HepG2 (cell line): ENCODE measurements around the gene TNFAIP8L3. TPM values are rescaled to one million over a fixed set of nuclear protein-coding genes. Genes with fewer than 3 reads are reported as not detected.

Experiments
- ARID5B ChIP-seq: IDR thresholded peaks from 2 replicates; pipeline ENCODE4 v1.4.0; 2020; ENCODE audit warnings: mild to moderate bottlenecking, missing genetic modification reagents
- ATF4 ChIP-seq, 2 experiments: fragments of 450-650 bp in 1 of 2; sonication (generic) in 1 of 2; formaldehyde crosslinking; IDR thresholded peaks; 2 replicates each; pipeline versions ENCODE4 v1.5.0 to v1.8.0; 2020 to 2022; ENCODE audit warnings: mild to moderate bottlenecking in 1 of 2, missing genetic modification reagents in 1 of 2
- HMG20B ChIP-seq: conservative IDR thresholded peaks from 2 replicates; pipeline ENCODE4 v1.6.1; 2016; ENCODE audit warnings: missing genetic modification reagents, missing compliant biosample characterization
- HNF4G ChIP-seq, 2 experiments: sonication (generic) in 1 of 2; formaldehyde crosslinking in 1 of 2; IDR thresholded peaks; 2 replicates each; pipeline versions ENCODE4 v1.4.0 to v1.6.1; 2011 to 2020; ENCODE audit warnings: borderline replicate concordance in 2 of 2, low read depth in 2 of 2, mild to moderate bottlenecking in 2 of 2, low read length in 1 of 2, missing genetic modification reagents in 1 of 2, moderate library complexity in 1 of 2
- JDP2 ChIP-seq: sonication (generic); formaldehyde crosslinking; IDR thresholded peaks from 2 replicates; pipeline ENCODE4 v1.8.1; 2022; ENCODE audit warnings: missing genetic modification reagents, borderline replicate concordance
- NFIC ChIP-seq: IDR thresholded peaks from 2 replicates; pipeline ENCODE4 v1.6.1; 2012; ENCODE audit warnings: mild to moderate bottlenecking, low read length, inconsistent platforms
- NFRKB ChIP-seq: fragments of 450-650 bp; IDR thresholded peaks from 2 replicates; pipeline ENCODE4 v1.6.1; 2017
- NR2C2 ChIP-seq: sonication (generic); formaldehyde crosslinking; IDR thresholded peaks from 2 replicates; pipeline ENCODE4 v1.4.0; 2020; ENCODE audit warnings: missing genetic modification reagents, mild to moderate bottlenecking, moderate library complexity, borderline replicate concordance
- RBFOX2 ChIP-seq: fragments of 200-400 bp; formaldehyde crosslinking; IDR thresholded peaks from 2 replicates; pipeline ENCODE4 v1.6.1; 2017; ENCODE audit warnings: low read depth, mild to moderate bottlenecking, low read length
- RXRA ChIP-seq: sonication (generic); formaldehyde crosslinking; IDR thresholded peaks from 2 replicates; pipeline ENCODE4 v1.5.1; 2020; ENCODE audit warnings: missing genetic modification reagents
- SSRP1 ChIP-seq: IDR thresholded peaks from 2 replicates; pipeline ENCODE4 v1.6.1; 2016; ENCODE audit warnings: control low read depth
- TEF ChIP-seq: sonication (generic); formaldehyde crosslinking; IDR thresholded peaks from 2 replicates; pipeline ENCODE4 v1.5.0; 2020; ENCODE audit warnings: missing genetic modification reagents
- TFE3 ChIP-seq: IDR thresholded peaks from 2 replicates; pipeline ENCODE4 v1.6.1; 2016
- WIZ ChIP-seq: sonication (generic); formaldehyde crosslinking; IDR thresholded peaks from 2 replicates; pipeline ENCODE4 v1.5.1; 2020; ENCODE audit warnings: mild to moderate bottlenecking, missing genetic modification reagents
- ZBTB43 ChIP-seq: sonication (generic); formaldehyde crosslinking; conservative IDR thresholded peaks from 2 replicates; pipeline ENCODE4 v1.4.0; 2020; ENCODE audit warnings: missing genetic modification reagents
- ZBTB7A ChIP-seq: sonication (generic); formaldehyde crosslinking; IDR thresholded peaks from 2 replicates; pipeline ENCODE4 v1.8.0; 2022; ENCODE audit warnings: mild to moderate bottlenecking, missing genetic modification reagents
- ZMYM4 ChIP-seq: sonication (generic); formaldehyde crosslinking; IDR thresholded peaks from 2 replicates; pipeline ENCODE4 v1.8.1; 2023; ENCODE audit warnings: mild to moderate bottlenecking, missing genetic modification reagents
- ZNF546 ChIP-seq: sonication (generic); formaldehyde crosslinking; conservative IDR thresholded peaks from 2 replicates; pipeline ENCODE4 v1.8.1; 2023; ENCODE audit warnings: mild to moderate bottlenecking, missing genetic modification reagents
- ZNF563 ChIP-seq: sonication (generic); formaldehyde crosslinking; IDR thresholded peaks from 2 replicates; pipeline ENCODE4 v1.8.0; 2022; ENCODE audit warnings: mild to moderate bottlenecking, moderate library complexity, missing genetic modification reagents
- ZNF761 ChIP-seq: sonication (generic); formaldehyde crosslinking; conservative IDR thresholded peaks from 2 replicates; pipeline ENCODE4 v1.4.0; 2020; ENCODE audit warnings: mild to moderate bottlenecking, missing genetic modification reagents
- ZNF766 ChIP-seq: sonication (generic); formaldehyde crosslinking; IDR thresholded peaks from 2 replicates; pipeline ENCODE4 v1.5.0; 2020; ENCODE audit warnings: missing genetic modification reagents, borderline replicate concordance
- polyA plus RNA-seq, 8 experiments: library from polyadenylated mRNA; depleted of rRNA in 3 of 8; stranded (reverse) in 7 of 8; unstranded in 1 of 8; fragments of >200 nt; fragmentation: Illumina TruSeq in 4 of 8; extraction: Trizol in 4 of 8; gene quantifications; 2 replicates each; pipeline versions ENCODE4 v1.2.1 to v1.2.3, GENCODE V29; 2011 to 2016; ENCODE audit warnings: low read depth in 4 of 8, missing spikeins in 1 of 8, mixed read lengths in 1 of 8; ENCODE audit not compliant: insufficient read depth in 1 of 8
- total RNA-seq, 5 experiments: library from RNA; depleted of rRNA; stranded (reverse); fragments of >200 nt; fragmentation: Illumina TruSeq; extraction: Trizol; gene quantifications; 2 replicates each; pipeline ENCODE4 v1.2.3, GENCODE V29; 2016; ENCODE audit warnings: low read depth in 1 of 5

TNFAIP8L3 gene
- total and polyA plus RNA-seq, 2 of the 13 experiments (the other 11 are each of a cell fraction or from before 2014, with no cell fraction given) = 0.15 to 4.0 TPM

- TF ChIP-seq ARID5B (CRISPR knock-in tag) = peak; percentile 39; the same call in 1 of the 2 replicates
- TF ChIP-seq JDP2 (CRISPR knock-in tag) = no peak
- TF ChIP-seq RXRA = no peak
- no peak for TF ChIP-seq ZNF546
- no peak for TF ChIP-seq TFE3
- no peak for TF ChIP-seq TEF (CRISPR knock-in tag)
- TF ChIP-seq WIZ (CRISPR knock-in tag) = no peak
- TF ChIP-seq ZNF563 (CRISPR knock-in tag) = no peak
- no peak for TF ChIP-seq ZNF761 (CRISPR knock-in tag)
- TF ChIP-seq HMG20B (CRISPR knock-in tag) = 0 out of 2 replicates have a peak, but pooled peaks have one; percentile 53
- TF ChIP-seq NR2C2 (CRISPR knock-in tag) = 0 out of 2 replicates have a peak, but pooled peaks have one; percentile 8
- TF ChIP-seq ATF4 (CRISPR knock-in tag; IDR thresholded peaks at IDR 0.05) = no peak
- peak; percentile 81 for TF ChIP-seq NFIC
- TF ChIP-seq SSRP1 (CRISPR knock-in tag) = no peak
- peak; percentile 58 for TF ChIP-seq ZMYM4 (CRISPR knock-in tag)
- TF ChIP-seq HNF4G (IDR thresholded peaks at IDR 0.05; ENCODE audit: borderline replicate concordance, low read depth, low read length) = peak; percentile 42; the same call in 1 of the 2 replicates
- TF ChIP-seq HNF4G (CRISPR knock-in tag; IDR thresholded peaks at IDR 0.05; ENCODE audit: borderline replicate concordance, low read depth) = no peak
- TF ChIP-seq ZNF766 (CRISPR knock-in tag) = no peak
- no peak for TF ChIP-seq RBFOX2
- 0 out of 2 replicates have a peak, but pooled peaks have one; percentile 53 for TF ChIP-seq ZBTB7A (CRISPR knock-in tag)
- TF ChIP-seq ZBTB43 = peak; percentile 56; the same call in 1 of the 2 replicates
- TF ChIP-seq NFRKB = no peak
Observed at GRCh38 chr15:51046799-51047449, 47.8 kb downstream of the TNFAIP8L3 start (continued).
